Liver (tissue), 3 donors: ENCODE results near the gene DOCK8.

Experiments
- CTCF ChIP-seq: fragments of 150-350 bp; IDR thresholded peaks from 2 replicates; pipeline ENCODE4 v1.5.1; 2017; ENCODE audit warnings: improper control_type of control experiment, low read depth, low read length; ENCODE audit not compliant: missing input control
- FOXA1 ChIP-seq: IDR thresholded peaks from 2 replicates; pipeline ENCODE4 v1.6.1; 2016; ENCODE audit warnings: antibody characterized with exemption
- REST ChIP-seq: IDR thresholded peaks from 2 replicates; pipeline ENCODE4 v1.6.1; 2016; ENCODE audit warnings: antibody characterized with exemption, mild to moderate bottlenecking
- TAF1 ChIP-seq: conservative IDR thresholded peaks from 2 replicates; pipeline ENCODE4 v1.6.1; 2016; ENCODE audit warnings: antibody characterized with exemption, mild to moderate bottlenecking
- donor health status: healthy.
- donor health status: healthy.

GRCh38 chr9:472479-473075 lies 257.9 kb downstream of the DOCK8 start:
- TF ChIP-seq CTCF: no peak
- TF ChIP-seq REST: no peak
- TF ChIP-seq FOXA1: no peak
- TF ChIP-seq TAF1: no peak
